ENCODE measurements around the gene SLC44A3.

The SLC44A3 gene

GRCh38 chr1:94907136-94907535 lies 87.0 kb downstream of the SLC44A3 start:
- no peak for DNase-seq (ENCODE audit: low read depth in 2 of 2)

GRCh38 chr1:94908190-94908589 lies 88.0 kb downstream of the SLC44A3 start:
- DNase-seq (ENCODE audit: low read depth in 2 of 2): no peak

GRCh38 chr1:94908965-94909364 lies 88.8 kb downstream of the SLC44A3 start:
- DNase-seq (ENCODE audit: low read depth in 2 of 2): no peak

GRCh38 chr1:94909486-94909885 lies 89.3 kb downstream of the SLC44A3 start:
- no peak for DNase-seq (ENCODE audit: low read depth in 2 of 2)

GRCh38 chr1:94912263-94913184 lies 92.4 kb downstream of the SLC44A3 start:
- no peak for DNase-seq (ENCODE audit: low read depth in 2 of 2)

GRCh38 chr1:94917251-94917650 lies 97.1 kb downstream of the SLC44A3 start:
- DNase-seq (ENCODE audit: low read depth in 2 of 2): no peak

- no peak for DNase-seq (ENCODE audit: low read depth in 2 of 2)
These were observed 99.3 kb downstream of the SLC44A3 start for GRCh38 chr1:94919241-94920030.

GRCh38 chr1:94920061-94920460 lies 99.9 kb downstream of the SLC44A3 start:
- no peak for DNase-seq (ENCODE audit: low read depth in 2 of 2)

- no peak for DNase-seq (ENCODE audit: low read depth in 2 of 2)
These were observed 101.8 kb downstream of the SLC44A3 start for GRCh38 chr1:94921977-94922376.

GRCh38 chr1:94922761-94923331 lies 102.7 kb downstream of the SLC44A3 start:
- DNase-seq (ENCODE audit: low read depth in 2 of 2): no peak

- no peak for DNase-seq (ENCODE audit: low read depth in 2 of 2)
These were observed 104.8 kb downstream of the SLC44A3 start for GRCh38 chr1:94925004-94925403.

GRCh38 chr1:94925561-94926125 lies 105.5 kb downstream of the SLC44A3 start:
- no peak for DNase-seq (ENCODE audit: low read depth in 2 of 2)

- peak in 1 of 2 donors; percentile 15 for DNase-seq (ENCODE audit: low read depth in 2 of 2)
These were observed 106.2 kb downstream of the SLC44A3 start for GRCh38 chr1:94926126-94926914.

GRCh38 chr1:94926915-94927404 lies 106.8 kb downstream of the SLC44A3 start, which contains the start of gene CNN3:
TSS of gene CNN3 (minus strand) at chr1:94927110. CDS start at chr1:94926894, 216 bp downstream.
- peak; percentile 55 to 56 for DNase-seq (ENCODE audit: low read depth in 2 of 2)

- DNase-seq (ENCODE audit: low read depth in 2 of 2): no peak
These were observed 107.4 kb downstream of the SLC44A3 start for GRCh38 chr1:94927405-94928175.

GRCh38 chr1:94928293-94928939 lies 108.3 kb downstream of the SLC44A3 start:
- DNase-seq (ENCODE audit: low read depth in 2 of 2): no peak

- DNase-seq (ENCODE audit: low read depth in 2 of 2): no peak
These were observed 109.4 kb downstream of the SLC44A3 start for GRCh38 chr1:94929351-94930217.

GRCh38 chr1:94931254-94931841 lies 111.2 kb downstream of the SLC44A3 start:
- DNase-seq (ENCODE audit: low read depth in 2 of 2): no peak

Measured in stimulated activated CD8-positive, alpha-beta memory T cell treated with anti-CD3 and anti-CD28 coated beads, Interleukin-15, amount 100 ng/mL, for 48 hours (primary cell).